ENCODE data around the gene PROCA1.
"Not testable (repeated sequence)": the region's sequence is repeated elsewhere in the genome, so short reads cannot be mapped to it uniquely, and the experiment has no call there.

PROCA1 gene

GRCh38 chr17:28669918-28670317, 41.8 kb downstream of the PROCA1 start:
- DNase-seq (ENCODE audit: low read depth), result no peak

GRCh38 chr17:28667870-28668269, 43.8 kb downstream of the PROCA1 start:
- no peak for DNase-seq (ENCODE audit: low read depth)

GRCh38 chr17:28665994-28666393, 45.7 kb downstream of the PROCA1 start:
- no peak for DNase-seq (ENCODE audit: low read depth)

- no peak for DNase-seq (ENCODE audit: low read depth)
These were observed 48.0 kb downstream of the PROCA1 start for GRCh38 chr17:28663723-28664122.

- DNase-seq (ENCODE audit: low read depth), result no peak
These were observed 49.2 kb downstream of the PROCA1 start for GRCh38 chr17:28662527-28662829.

DNA sequence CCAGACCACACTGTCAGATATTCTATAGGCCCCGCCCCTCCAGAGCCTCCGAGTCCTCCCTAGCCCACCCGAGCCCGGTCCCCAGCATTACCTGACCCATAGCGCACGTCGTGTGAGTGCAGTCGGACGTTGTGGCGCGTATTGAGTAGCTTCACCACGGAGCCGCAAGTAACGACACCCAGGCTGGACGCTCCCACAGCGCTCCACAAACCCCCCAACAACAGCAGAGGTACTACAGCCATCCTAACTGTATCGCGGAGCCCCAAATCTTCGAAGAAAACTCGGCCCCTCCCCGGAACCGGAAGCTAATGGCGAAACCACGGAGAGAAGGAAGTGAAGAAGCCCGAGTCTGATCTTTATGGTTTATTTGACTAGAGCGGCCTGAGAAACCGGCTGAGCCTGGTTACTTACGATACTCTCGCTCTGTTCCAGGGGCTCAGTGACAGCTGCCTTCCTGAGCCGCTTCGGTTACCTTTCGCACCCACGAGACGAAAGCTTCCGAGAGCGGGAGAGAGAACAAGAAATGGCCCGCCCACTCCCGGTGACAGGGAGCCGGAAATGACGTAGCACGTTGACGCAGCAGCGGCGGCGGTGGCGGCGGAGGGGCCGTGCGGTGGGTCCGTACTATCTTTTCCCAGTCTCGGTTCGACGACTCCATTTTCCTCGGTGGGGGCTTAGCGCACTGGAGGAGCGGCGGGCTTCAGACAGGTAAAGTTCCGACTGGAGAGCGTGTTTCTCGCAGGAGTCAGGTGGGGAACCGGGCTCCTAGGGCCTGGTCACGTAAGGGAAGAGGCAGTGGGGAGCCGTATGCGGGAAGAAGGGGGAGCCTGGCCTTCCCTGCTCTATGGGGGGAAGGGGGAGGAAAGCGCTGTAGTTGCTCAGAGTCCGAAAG, 49.8 kb downstream of the PROCA1 start, which contains the start of the genes SDF2 and SUPT6H:
Gene SDF2 (minus strand): TSS at position 272 of the 892 bp plus-strand sequence. CDS start 30 bp downstream, at position 242.
Gene SUPT6H (plus strand): TSS at position 571 of the 892 bp plus-strand sequence. CDS start 11,197 bp downstream, outside the sequence.
- peak; percentile 57 for DNase-seq (ENCODE audit: low read depth)

- not testable (repeated sequence) for DNase-seq (ENCODE audit: low read depth)
These were observed 52.2 kb downstream of the PROCA1 start for GRCh38 chr17:28659497-28659881.

- not testable (repeated sequence) for DNase-seq (ENCODE audit: low read depth)
These were observed 52.8 kb downstream of the PROCA1 start for GRCh38 chr17:28658766-28659496.

DNA sequence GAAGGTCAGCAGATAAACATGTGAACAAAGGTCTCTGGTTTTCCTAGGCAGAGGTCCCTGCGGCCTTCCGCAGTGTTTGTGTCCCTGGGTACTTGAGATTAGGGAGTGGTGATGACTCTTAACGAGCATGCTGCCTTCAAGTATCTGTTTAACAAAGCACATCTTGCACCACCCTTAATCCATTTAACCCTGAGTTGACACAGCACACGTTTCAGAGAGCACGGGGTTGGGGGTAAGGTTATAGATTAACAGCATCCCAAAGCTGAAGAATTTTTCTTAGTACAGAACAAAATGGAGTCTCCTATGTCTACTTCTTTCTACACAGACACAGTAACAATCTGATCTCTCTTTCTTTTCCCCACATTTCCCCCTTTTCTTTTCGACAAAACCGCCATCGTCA, 53.3 kb downstream of the PROCA1 start:
- DNase-seq (ENCODE audit: low read depth), result not testable (repeated sequence)

- DNase-seq (ENCODE audit: low read depth), result no peak
These were observed 53.9 kb downstream of the PROCA1 start for GRCh38 chr17:28657756-28658155.

DNA sequence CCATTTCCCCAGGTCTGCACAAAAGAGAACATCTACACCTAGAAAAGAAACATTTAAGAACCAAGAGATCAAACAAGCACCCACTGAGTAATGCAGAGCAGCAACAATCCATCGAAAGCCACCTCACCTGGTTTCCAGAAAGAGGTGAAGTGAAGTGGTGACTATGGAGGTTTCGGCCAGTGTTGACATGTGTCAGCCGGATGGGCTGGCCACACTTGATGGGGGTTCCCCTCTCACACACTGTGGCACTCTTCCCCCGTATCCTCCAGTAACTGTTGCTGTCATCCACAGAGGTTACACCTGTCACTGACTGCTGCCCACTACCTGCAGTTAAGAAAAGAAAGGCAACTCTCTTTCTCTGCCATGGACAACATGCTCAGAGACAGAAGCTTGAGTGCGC, 56.5 kb downstream of the PROCA1 start:
- no peak for DNase-seq (ENCODE audit: low read depth)
